ENCODE results near the gene RNFT1. TPM values are rescaled to one million over a fixed set of nuclear protein-coding genes. Genes with fewer than 3 reads are reported as not detected.
"Not testable (repeated sequence)": the region's sequence is repeated elsewhere in the genome, so short reads cannot be mapped to it uniquely, and the experiment has no call there.

Gene RNFT1
- total and polyA plus RNA-seq, 2 donors (not counting 1 experiment from before 2014, with no cell fraction given), result 49.4 to 52.0 TPM

- no peak overlapping the region for H2AFZ ChIP-seq (ENCODE audit: insufficient read depth, low read depth, low read length, poor library complexity, severe bottlenecking)
- no peaks in the 10 kb centered on the region for H3K4me1 ChIP-seq (ENCODE audit: control insufficient read depth in 2 of 2, insufficient read depth in 2 of 2, low read length in 2 of 2)
- no peak overlapping the region for H3K9ac ChIP-seq (ENCODE audit: low read length)
- H3K4me3 ChIP-seq (ENCODE audit: control extremely low read depth in 1 of 5, extremely low read depth in 1 of 5, insufficient read depth in 1 of 5, low read depth in 2 of 5, low read length in 4 of 5), result no peak overlapping the region
- no CpG with 5 or more reads among the region's 1 CpG for WGBS (ENCODE audit: insufficient coverage)
- no peaks in the 10 kb centered on the region for H3K79me2 ChIP-seq (ENCODE audit: control insufficient read depth, insufficient read depth, low read length)
- ATAC-seq (ENCODE audit: low read depth), result no peak
- ChIA-PET CTCF (interaction anchor here (0.6 kb wide), 1 partner anchor 13 kb away, joined by 3 read pairs; no protein-coding TSS in a partner anchor), POLR2A (no interaction called here)
- H3K4me2 ChIP-seq (replicated peaks; ENCODE audit: low read depth, low read length, poor library complexity, severe bottlenecking), result no peak overlapping the region
- Mint-ChIP-seq H3K9me3 (ENCODE audit: insufficient read depth) (no peaks in the 10 kb centered on the region), H3K27me3 (no peaks in the 10 kb centered on the region), H3K27ac (no peak overlapping the region), H3K4me3 (no peak overlapping the region), H3K4me1 (no peaks in the 10 kb centered on the region)
- no peaks in the 10 kb centered on the region for H4K20me1 ChIP-seq (ENCODE audit: control insufficient read depth, insufficient read depth, low read length, poor library complexity, severe bottlenecking)
- H3K27ac ChIP-seq (ENCODE audit: low read length in 2 of 2), result no peak overlapping the region
- no peak for DNase-seq
- intact Hi-C loops (cut with micrococcal nuclease), result no loop called here
- no peaks in the 10 kb centered on the region for H3K27me3 ChIP-seq (replicated peaks in 1 of 4; ENCODE audit: control extremely low read depth in 1 of 4, control insufficient read depth in 3 of 4, insufficient read depth in 4 of 4, low read length in 3 of 4)
- no peaks in the 10 kb centered on the region for H3K36me3 ChIP-seq (replicated peaks in 1 of 2; ENCODE audit: control extremely low read depth in 1 of 2, control insufficient read depth in 1 of 2, extremely low read depth in 1 of 2, insufficient read depth in 2 of 2, low read length in 1 of 2)
- TF ChIP-seq EZH2 (IDR thresholded peaks at IDR 0.05; ENCODE audit: borderline replicate concordance, insufficient read depth, low read depth, low read length, poor library complexity, severe bottlenecking) (no peak), CTCF (IDR thresholded peaks at IDR 0.05) (no peak)
- no peaks in the 10 kb centered on the region for H3K9me3 ChIP-seq (ENCODE audit: control extremely low read depth in 1 of 3, control insufficient read depth in 2 of 3, insufficient read depth in 1 of 3, low read length in 2 of 3)
Measured at GRCh38 chr17:59972778-59973177, 8.2 kb upstream of the RNFT1 start.

- H4K20me1 ChIP-seq (ENCODE audit: control insufficient read depth, insufficient read depth, low read length, poor library complexity, severe bottlenecking); H3K36me3 ChIP-seq (replicated peaks in 1 of 2; ENCODE audit: control extremely low read depth in 1 of 2, control insufficient read depth in 1 of 2, extremely low read depth in 1 of 2, insufficient read depth in 2 of 2, low read length in 1 of 2); H3K9ac ChIP-seq (ENCODE audit: low read length); H3K27ac Mint-ChIP-seq; H3K4me1 Mint-ChIP-seq; H3K4me3 ChIP-seq (ENCODE audit: control extremely low read depth in 1 of 5, extremely low read depth in 1 of 5, insufficient read depth in 1 of 5, low read depth in 2 of 5, low read length in 4 of 5); POLR2A ChIA-PET; CTCF ChIA-PET; H2AFZ ChIP-seq (ENCODE audit: insufficient read depth, low read depth, low read length, poor library complexity, severe bottlenecking); H3K9me3 ChIP-seq (ENCODE audit: control extremely low read depth in 1 of 3, control insufficient read depth in 2 of 3, insufficient read depth in 1 of 3, low read length in 2 of 3); H3K27me3 ChIP-seq (replicated peaks in 1 of 4; ENCODE audit: control extremely low read depth in 1 of 4, control insufficient read depth in 3 of 4, insufficient read depth in 4 of 4, low read length in 3 of 4); H3K4me1 ChIP-seq (ENCODE audit: control insufficient read depth in 2 of 2, insufficient read depth in 2 of 2, low read length in 2 of 2); H3K4me3 Mint-ChIP-seq; H3K4me2 ChIP-seq (replicated peaks; ENCODE audit: low read depth, low read length, poor library complexity, severe bottlenecking); intact Hi-C loops (cut with micrococcal nuclease); H3K27ac ChIP-seq (ENCODE audit: low read length in 2 of 2); DNase-seq; H3K79me2 ChIP-seq (ENCODE audit: control insufficient read depth, insufficient read depth, low read length); H3K27me3 Mint-ChIP-seq; H3K9me3 Mint-ChIP-seq (ENCODE audit: insufficient read depth); ATAC-seq (ENCODE audit: low read depth): not testable (repeated sequence)
- no CpG with 5 or more reads among the region's 2 CpGs for WGBS (ENCODE audit: insufficient coverage)
Measured at GRCh38 chr17:59971771-59972170, 7.2 kb upstream of the RNFT1 start.

Data from B cell (primary cell).